ENCODE data around the gene MINDY4B. TPM values are rescaled to one million over a fixed set of nuclear protein-coding genes. Genes with fewer than 3 reads are reported as not detected.

MINDY4B gene
- total and polyA plus RNA-seq, 2 of the 8 experiments (the other 6 are each of a cell fraction or from before 2014, with no cell fraction given): not detected

DNA sequence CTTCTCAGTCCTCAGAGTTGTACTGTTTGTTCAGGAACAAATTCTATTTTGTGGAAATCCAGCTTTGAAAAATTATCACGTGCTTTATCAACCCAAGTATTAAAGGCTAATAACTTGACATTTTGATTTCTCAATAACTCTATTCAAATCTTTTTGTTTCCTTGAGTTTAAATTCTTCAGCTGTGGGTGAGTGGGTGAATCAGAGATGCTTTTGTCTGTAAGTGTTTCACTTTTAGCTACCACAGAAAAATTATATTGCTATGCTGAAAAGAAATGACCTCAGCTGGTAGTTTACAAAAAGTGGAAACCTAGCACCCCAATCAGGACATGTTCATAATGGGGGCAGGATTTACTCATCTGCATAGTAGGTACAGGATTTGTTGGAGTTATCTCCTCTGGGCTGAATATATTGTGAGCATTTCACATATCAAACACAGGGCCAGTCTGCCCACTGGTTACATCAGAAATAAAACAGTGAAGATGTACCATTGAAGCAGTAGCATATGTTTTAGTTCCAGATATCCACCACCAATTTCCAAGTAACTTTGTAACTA is 30.5 kb downstream of the MINDY4B start (continued):
- TF ChIP-seq, protein P1, sequence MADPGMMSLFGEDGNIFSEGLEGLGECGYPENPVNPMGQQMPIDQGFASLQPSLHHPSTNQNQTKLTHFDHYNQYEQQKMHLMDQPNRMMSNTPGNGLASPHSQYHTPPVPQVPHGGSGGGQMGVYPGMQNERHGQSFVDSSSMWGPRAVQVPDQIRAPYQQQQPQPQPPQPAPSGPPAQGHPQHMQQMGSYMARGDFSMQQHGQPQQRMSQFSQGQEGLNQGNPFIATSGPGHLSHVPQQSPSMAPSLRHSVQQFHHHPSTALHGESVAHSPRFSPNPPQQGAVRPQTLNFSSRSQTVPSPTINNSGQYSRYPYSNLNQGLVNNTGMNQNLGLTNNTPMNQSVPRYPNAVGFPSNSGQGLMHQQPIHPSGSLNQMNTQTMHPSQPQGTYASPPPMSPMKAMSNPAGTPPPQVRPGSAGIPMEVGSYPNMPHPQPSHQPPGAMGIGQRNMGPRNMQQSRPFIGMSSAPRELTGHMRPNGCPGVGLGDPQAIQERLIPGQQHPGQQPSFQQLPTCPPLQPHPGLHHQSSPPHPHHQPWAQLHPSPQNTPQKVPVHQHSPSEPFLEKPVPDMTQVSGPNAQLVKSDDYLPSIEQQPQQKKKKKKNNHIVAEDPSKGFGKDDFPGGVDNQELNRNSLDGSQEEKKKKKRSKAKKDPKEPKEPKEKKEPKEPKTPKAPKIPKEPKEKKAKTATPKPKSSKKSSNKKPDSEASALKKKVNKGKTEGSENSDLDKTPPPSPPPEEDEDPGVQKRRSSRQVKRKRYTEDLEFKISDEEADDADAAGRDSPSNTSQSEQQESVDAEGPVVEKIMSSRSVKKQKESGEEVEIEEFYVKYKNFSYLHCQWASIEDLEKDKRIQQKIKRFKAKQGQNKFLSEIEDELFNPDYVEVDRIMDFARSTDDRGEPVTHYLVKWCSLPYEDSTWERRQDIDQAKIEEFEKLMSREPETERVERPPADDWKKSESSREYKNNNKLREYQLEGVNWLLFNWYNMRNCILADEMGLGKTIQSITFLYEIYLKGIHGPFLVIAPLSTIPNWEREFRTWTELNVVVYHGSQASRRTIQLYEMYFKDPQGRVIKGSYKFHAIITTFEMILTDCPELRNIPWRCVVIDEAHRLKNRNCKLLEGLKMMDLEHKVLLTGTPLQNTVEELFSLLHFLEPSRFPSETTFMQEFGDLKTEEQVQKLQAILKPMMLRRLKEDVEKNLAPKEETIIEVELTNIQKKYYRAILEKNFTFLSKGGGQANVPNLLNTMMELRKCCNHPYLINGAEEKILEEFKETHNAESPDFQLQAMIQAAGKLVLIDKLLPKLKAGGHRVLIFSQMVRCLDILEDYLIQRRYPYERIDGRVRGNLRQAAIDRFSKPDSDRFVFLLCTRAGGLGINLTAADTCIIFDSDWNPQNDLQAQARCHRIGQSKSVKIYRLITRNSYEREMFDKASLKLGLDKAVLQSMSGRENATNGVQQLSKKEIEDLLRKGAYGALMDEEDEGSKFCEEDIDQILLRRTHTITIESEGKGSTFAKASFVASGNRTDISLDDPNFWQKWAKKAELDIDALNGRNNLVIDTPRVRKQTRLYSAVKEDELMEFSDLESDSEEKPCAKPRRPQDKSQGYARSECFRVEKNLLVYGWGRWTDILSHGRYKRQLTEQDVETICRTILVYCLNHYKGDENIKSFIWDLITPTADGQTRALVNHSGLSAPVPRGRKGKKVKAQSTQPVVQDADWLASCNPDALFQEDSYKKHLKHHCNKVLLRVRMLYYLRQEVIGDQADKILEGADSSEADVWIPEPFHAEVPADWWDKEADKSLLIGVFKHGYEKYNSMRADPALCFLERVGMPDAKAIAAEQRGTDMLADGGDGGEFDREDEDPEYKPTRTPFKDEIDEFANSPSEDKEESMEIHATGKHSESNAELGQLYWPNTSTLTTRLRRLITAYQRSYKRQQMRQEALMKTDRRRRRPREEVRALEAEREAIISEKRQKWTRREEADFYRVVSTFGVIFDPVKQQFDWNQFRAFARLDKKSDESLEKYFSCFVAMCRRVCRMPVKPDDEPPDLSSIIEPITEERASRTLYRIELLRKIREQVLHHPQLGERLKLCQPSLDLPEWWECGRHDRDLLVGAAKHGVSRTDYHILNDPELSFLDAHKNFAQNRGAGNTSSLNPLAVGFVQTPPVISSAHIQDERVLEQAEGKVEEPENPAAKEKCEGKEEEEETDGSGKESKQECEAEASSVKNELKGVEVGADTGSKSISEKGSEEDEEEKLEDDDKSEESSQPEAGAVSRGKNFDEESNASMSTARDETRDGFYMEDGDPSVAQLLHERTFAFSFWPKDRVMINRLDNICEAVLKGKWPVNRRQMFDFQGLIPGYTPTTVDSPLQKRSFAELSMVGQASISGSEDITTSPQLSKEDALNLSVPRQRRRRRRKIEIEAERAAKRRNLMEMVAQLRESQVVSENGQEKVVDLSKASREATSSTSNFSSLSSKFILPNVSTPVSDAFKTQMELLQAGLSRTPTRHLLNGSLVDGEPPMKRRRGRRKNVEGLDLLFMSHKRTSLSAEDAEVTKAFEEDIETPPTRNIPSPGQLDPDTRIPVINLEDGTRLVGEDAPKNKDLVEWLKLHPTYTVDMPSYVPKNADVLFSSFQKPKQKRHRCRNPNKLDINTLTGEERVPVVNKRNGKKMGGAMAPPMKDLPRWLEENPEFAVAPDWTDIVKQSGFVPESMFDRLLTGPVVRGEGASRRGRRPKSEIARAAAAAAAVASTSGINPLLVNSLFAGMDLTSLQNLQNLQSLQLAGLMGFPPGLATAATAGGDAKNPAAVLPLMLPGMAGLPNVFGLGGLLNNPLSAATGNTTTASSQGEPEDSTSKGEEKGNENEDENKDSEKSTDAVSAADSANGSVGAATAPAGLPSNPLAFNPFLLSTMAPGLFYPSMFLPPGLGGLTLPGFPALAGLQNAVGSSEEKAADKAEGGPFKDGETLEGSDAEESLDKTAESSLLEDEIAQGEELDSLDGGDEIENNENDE (IDR thresholded peaks at IDR 0.05; ENCODE audit: insufficient replicate concordance, low read length): no peak
- no peak for TF ChIP-seq SIX5 (IDR thresholded peaks at IDR 0.05; ENCODE audit: low read depth, low read length)

All from H1 (cell line).